ENCODE results near the gene GDF11. TPM values are rescaled to one million over a fixed set of nuclear protein-coding genes. Genes with fewer than 3 reads are reported as not detected.

Gene GDF11
- total and polyA plus RNA-seq, 2 of the 4 experiments (the other 2 are of a cell fraction), result 2.7 to 12.9 TPM

GRCh38 chr12:55725556-55725955 lies 17.4 kb upstream of the GDF11 start:
- no peak overlapping the region for H2BK120ac ChIP-seq (ENCODE audit: low read depth, low read length)
- ChIA-PET POLR2A (ENCODE audit: unreplicated experiment) (no interaction called here), CTCF (no interaction called here)
- no TSS peak for BruUV-seq (replicated peaks)
- no peak overlapping the region for H2BK20ac ChIP-seq (ENCODE audit: low read depth, low read length)
- H2BK5ac ChIP-seq (ENCODE audit: low read depth, low read length, poor library complexity, severe bottlenecking), result no peak overlapping the region
- no peak overlapping the region for H4K8ac ChIP-seq (ENCODE audit: low read depth in 2 of 2, low read length in 2 of 2)
- no peaks in the 10 kb centered on the region for H3K9me3 ChIP-seq (ENCODE audit: control insufficient read depth, insufficient read depth, low read length)
- H3K9me1 ChIP-seq (ENCODE audit: insufficient read depth, low read length), result 0 out of 2 replicates have a peak, but pooled peaks cover 3% of the 10 kb centered on the region
- dilution Hi-C loops (cut with HindIII; ENCODE audit: low sequenced_read_pairs, unreplicated experiment), result no loop called here
- in situ Hi-C loops (cut with MboI; ENCODE audit: low sequenced_read_pairs), result no loop called here
- no peak overlapping the region for H3K56ac ChIP-seq (ENCODE audit: extremely low read depth, insufficient read depth, low read length)
- no peak overlapping the region for H2AK5ac ChIP-seq (ENCODE audit: low read depth, low read length)
- H2BK15ac ChIP-seq (ENCODE audit: low read depth, low read length), result no peak overlapping the region
- no peak overlapping the region for H4K5ac ChIP-seq (ENCODE audit: low read depth, low read length)
- peaks cover 73% of the 10 kb centered on the region for H4K20me1 ChIP-seq (ENCODE audit: insufficient read depth, low read length)
- ATAC-seq (ENCODE audit: low read depth) (no peak), DNase-seq (no peak)
- H3K14ac ChIP-seq (replicated peaks; ENCODE audit: low read depth, low read length), result no peak overlapping the region
- peak overlapping the region; percentile 29 for H2AFZ ChIP-seq (replicated peaks; ENCODE audit: low read length, poor library complexity)
- peaks cover 45% of the 10 kb centered on the region for H3K36me3 ChIP-seq (ENCODE audit: control insufficient read depth, insufficient read depth, low read length)
- intact Hi-C loops (cut with micrococcal nuclease), result no loop called here
- H3K4me2 ChIP-seq (ENCODE audit: low read depth, low read length), result no peak overlapping the region
- no peak overlapping the region for H3K4ac ChIP-seq (ENCODE audit: low read depth, low read length)
- no peak for TF ChIP-seq MAFK (IDR thresholded peaks at IDR 0.05; ENCODE audit: low read depth, low read length)
- TF ChIP-seq MXI1 (IDR thresholded peaks at IDR 0.05; ENCODE audit: borderline replicate concordance, low read depth, low read length), result no peak
- TF ChIP-seq RAD21 (IDR thresholded peaks at IDR 0.05; ENCODE audit: low read length), result no peak
- no peak for TF ChIP-seq USF2 (IDR thresholded peaks at IDR 0.05; ENCODE audit: low read depth, low read length)
- no peak for TF ChIP-seq CEBPB (IDR thresholded peaks at IDR 0.05; ENCODE audit: low read depth, low read length)
- no peak for TF ChIP-seq MAZ (IDR thresholded peaks at IDR 0.05; ENCODE audit: borderline replicate concordance, low read depth, low read length)
- TF ChIP-seq ELK1 (IDR thresholded peaks at IDR 0.05; ENCODE audit: borderline replicate concordance, low read depth, low read length), result no peak
- no peak for TF ChIP-seq RCOR1 (IDR thresholded peaks at IDR 0.05; ENCODE audit: insufficient replicate concordance, low read length)
- no peak for TF ChIP-seq NFE2L2 (IDR thresholded peaks at IDR 0.05; ENCODE audit: low read depth, low read length)
- no peak for TF ChIP-seq FOS (IDR thresholded peaks at IDR 0.05; ENCODE audit: low read depth, low read length)
- no peak for TF ChIP-seq CTCF (conservative IDR thresholded peaks at IDR 0.05; ENCODE audit: low read depth, low read length)
- TF ChIP-seq SMC3 (IDR thresholded peaks at IDR 0.05; ENCODE audit: low read depth, low read length), result no peak
- TF ChIP-seq CHD1 (IDR thresholded peaks at IDR 0.05; ENCODE audit: low read depth, low read length), result no peak
- TF ChIP-seq POLR2A (IDR thresholded peaks at IDR 0.05; ENCODE audit: low read depth, low read length), result no peak
- peak overlapping the region; percentile 6; the same call in 1 of the 2 replicates for H3K9ac ChIP-seq (ENCODE audit: low read depth, low read length)
- no peak overlapping the region for H3K4me3 ChIP-seq (ENCODE audit: insufficient read depth, low read depth, low read length)
- no peak overlapping the region for H2AK9ac ChIP-seq (replicated peaks; ENCODE audit: low read depth, low read length, poor library complexity)
- no peak overlapping the region for H3K27ac ChIP-seq (ENCODE audit: insufficient read depth, low read length)
- peaks cover 13% of the 10 kb centered on the region for H3K4me1 ChIP-seq (ENCODE audit: control insufficient read depth, insufficient read depth, low read length)
- 17% methylated on average over 1 of the region's 3 CpGs; no CpG with 5 or more reads in 1 of the 2 experiments for WGBS, 2 experiments (ENCODE audit: extremely low coverage in 2 of 2, insufficient read length in 1 of 2)
- H3K23ac ChIP-seq (ENCODE audit: low read depth, low read length), result peak overlapping the region; percentile 23; the same call in 1 of the 2 replicates
- H3K79me1 ChIP-seq (ENCODE audit: low read depth in 1 of 2, low read length in 2 of 2), result peaks cover 10 to 60% of the 10 kb centered on the region in 2 experiments
- H4K91ac ChIP-seq (ENCODE audit: insufficient read depth, low read depth, low read length), result no peak overlapping the region
- H3K27me3 ChIP-seq (ENCODE audit: control insufficient read depth, insufficient read depth, low read length), result no peaks in the 10 kb centered on the region
- H3K18ac ChIP-seq (ENCODE audit: low read depth, low read length), result no peak overlapping the region

Measured in IMR-90 (cell line).